IPS-18c (cell line): Measurements from ENCODE around the gene ELK3.
A peak's percentile ranks its signal among the peaks of the same experiment; 100 is the strongest.
"Not testable (repeated sequence)": the region's sequence is repeated elsewhere in the genome, so short reads cannot be mapped to it uniquely, and the experiment has no call there.

ENCODE experiments used
- H3K4me3 ChIP-seq: 2 replicates; pipeline ENCODE4 v1.7.0; 2013; ENCODE audit warnings: low read depth, mild to moderate bottlenecking, low read length, moderate library complexity; ENCODE audit not compliant: insufficient read depth
- H3K9me3 ChIP-seq: one replicate; pipeline ENCODE4 v1.6.1; 2013; ENCODE audit warnings: mild to moderate bottlenecking, low read length, moderate library complexity; ENCODE audit not compliant: control insufficient read depth, insufficient read depth

The ELK3 gene

DNA sequence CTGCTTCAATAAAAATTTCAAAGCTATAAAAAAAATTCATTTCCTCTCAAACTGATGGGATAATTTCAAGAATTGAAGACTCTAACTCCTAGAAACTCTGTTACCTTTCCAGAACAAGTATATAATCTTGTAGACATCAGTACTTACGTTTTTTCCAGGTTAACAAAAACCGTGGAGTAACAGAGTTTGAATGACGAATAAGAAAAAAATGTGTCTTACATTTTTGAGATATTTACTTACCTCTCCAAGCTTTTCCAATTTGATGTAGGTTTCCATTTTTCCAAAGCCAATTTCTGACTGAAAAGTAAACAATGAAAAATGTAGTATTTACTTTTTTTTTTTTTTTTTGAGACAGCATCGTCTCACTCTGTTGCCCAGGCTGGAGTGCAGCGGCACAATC, 105.9 kb downstream of the ELK3 start:
- H3K4me3 ChIP-seq = no peak overlapping the region
- no peaks in the 10 kb centered on the region for H3K9me3 ChIP-seq

DNA sequence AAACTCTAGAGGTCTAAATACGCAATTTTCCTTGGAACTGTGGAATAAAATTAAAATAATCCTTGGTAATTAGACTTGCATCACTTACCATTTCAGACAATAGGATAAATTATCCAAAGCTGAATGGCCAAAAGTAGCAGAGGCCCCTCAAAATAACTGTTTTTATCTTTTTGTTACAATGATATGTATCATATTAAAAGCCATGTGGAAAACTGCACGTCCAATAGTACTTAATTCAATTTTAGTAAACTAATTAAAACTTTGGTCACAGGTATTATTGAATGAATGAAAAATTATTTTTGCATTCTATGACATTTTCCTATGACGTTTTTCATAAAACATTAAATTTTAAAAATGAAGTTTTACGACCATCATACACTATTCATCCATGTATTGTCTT, 107.6 kb downstream of the ELK3 start:
- no peak overlapping the region for H3K4me3 ChIP-seq
- H3K9me3 ChIP-seq = no peaks in the 10 kb centered on the region

DNA sequence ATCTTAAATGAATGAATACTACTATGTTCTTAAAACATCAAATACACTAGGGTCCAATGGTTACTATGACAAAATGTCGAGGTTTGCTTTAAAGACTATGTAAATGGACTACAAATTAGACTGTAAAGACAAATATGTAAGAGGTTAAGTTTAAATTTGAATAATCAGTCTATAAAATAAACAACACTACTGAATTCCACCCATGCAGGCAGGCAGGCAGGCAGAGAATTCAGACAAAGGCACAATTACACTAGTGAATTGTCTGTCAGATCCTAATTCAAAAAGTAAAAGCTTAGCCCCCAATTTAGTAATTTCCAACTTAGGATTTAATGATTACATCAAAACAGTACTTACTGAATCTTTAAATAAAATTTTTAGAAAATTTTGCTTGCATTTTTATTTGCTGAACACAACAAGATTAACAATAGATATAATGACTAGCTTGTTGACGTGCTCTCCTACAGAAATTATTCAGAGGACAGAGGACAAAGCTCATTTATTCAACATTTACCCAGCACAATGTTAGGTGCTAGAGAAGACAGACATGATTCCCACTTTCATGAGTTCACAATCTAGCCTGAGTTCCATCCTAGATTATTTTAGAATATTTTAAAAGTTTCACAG, 108.6 kb downstream of the ELK3 start:
- no peak overlapping the region for H3K4me3 ChIP-seq
- no peaks in the 10 kb centered on the region for H3K9me3 ChIP-seq

- Histone ChIP-seq H3K9me3 (no peaks in the 10 kb centered on the region), H3K4me3 (no peak overlapping the region)
Observed at GRCh38 chr12:96303653-96304052, 109.5 kb downstream of the ELK3 start.

DNA sequence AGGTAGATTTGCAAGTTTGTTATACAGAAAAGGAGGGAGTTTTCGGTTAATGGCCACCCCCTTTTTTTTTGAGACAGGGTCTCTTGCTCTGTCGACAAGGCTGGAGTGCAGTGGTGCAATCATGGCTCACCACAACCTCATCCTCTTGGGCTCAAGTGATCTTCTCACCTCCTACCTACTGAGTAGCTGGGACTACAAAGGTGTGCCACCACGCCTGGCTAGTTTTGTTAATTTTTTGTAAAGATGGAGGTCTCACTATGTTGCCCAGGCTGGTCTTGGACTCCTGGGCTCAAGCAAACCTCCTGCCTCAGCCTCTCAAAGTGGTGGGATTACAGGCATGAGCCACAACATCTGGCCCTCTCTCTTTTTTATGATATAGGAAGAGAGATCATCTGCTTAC, 111.5 kb downstream of the ELK3 start:
- H3K9me3 ChIP-seq = no peaks in the 10 kb centered on the region
- H3K4me3 ChIP-seq = no peak overlapping the region

DNA sequence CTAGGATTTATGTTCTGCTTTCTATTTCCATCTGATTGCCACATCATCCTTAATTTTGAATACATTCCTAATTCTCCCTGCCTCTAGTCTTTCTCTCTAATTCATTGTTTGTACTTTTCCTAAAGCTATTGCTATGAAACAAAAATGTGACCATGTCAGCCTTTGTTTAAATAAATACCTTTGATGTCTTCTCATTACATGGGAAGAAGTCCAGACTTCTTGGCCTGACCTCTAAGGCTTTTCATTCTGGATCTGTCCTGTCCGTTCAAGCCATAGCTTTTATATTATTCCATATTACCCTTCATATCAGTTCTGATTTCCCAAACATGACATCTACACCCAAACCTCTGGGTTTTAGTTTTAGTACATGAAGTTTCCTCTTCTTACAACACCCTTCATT, 114.7 kb downstream of the ELK3 start:
- no peaks in the 10 kb centered on the region for H3K9me3 ChIP-seq
- no peak overlapping the region for H3K4me3 ChIP-seq

DNA sequence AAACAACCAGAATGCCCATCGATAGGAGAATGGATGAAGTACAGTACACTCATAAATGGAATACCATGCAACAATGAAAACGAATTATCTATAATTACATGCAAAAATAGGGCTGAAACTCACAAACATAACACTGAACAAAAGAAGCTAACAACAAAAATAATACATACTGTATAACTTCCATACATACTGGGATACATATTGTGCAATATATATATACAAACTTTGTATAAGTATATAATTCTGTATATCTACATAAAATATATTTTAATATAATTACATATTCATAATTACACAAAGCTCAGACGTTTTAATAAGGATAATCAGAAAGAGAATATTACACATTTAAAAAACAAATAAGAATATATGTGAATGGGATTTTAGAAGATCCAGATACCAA, 115.9 kb downstream of the ELK3 start:
- H3K9me3 ChIP-seq = no peaks in the 10 kb centered on the region
- no peak overlapping the region for H3K4me3 ChIP-seq

DNA sequence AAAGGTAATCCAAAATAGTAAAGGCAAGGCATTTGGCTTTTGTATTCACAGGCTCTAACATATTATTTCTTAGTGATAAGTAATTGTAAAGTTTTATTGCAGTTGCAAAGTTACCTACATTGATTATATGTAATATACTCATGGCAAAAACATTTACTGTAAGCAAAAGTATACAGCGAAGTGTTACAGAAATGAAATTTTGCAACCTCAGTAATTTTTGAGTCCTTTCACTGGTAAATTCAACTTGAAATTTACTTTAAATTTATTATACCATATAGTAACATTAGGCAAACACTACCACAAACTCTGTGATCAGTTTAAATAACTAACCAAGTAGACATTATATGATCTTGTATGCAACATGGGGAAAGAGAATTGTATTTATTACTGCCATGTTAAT, 117.0 kb downstream of the ELK3 start:
- no peak overlapping the region for H3K4me3 ChIP-seq

DNA sequence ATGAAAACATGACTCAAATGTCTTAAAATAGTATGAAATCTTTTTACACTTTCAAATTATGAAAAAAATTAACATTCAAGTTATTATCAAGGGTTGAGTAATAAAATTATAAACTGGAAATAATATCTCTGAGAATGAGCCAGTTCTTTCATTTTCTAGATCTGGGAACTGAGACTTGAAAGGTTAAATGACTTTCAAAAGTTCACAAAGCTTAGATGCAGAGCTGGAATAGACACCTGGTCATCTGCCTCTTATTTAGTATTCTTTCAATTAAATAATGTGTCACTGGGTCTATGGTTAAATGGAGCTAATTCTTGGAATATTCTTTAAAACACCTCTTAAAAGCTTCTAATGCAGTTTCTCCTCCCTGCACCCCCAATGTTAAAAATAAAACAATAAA, 119.4 kb downstream of the ELK3 start:
- Histone ChIP-seq H3K9me3 (no peaks in the 10 kb centered on the region), H3K4me3 (no peak overlapping the region)

More for the DNA sequence above, 117.0 kb downstream of the ELK3 start:
- H3K9me3 ChIP-seq = no peaks in the 10 kb centered on the region

DNA sequence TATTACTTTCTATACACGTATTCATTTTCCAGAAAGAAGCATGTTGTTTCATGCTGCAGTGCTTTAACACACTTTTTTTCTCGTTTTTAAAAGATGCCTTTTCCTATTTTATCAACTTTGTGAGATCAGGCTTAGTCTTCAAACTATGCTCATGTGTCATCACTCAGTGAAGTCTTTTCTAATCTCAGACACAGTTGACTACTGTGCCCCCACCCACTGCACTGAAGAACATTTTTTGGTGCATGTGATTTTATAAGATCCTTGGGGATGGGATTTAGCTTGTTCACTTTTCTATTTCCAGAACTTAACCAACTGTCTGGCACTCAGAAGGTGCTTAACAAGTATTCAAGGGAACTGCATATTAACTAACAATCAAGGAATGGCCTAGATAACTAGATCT, 120.5 kb downstream of the ELK3 start:
- Histone ChIP-seq H3K4me3 (no peak overlapping the region), H3K9me3 (no peaks in the 10 kb centered on the region)

GRCh38 chr12:96315741-96316481, 121.7 kb downstream of the ELK3 start:
- H3K4me3 ChIP-seq = peak overlapping the region; percentile 44; the same call in 1 of the 2 replicates
- H3K9me3 ChIP-seq = not testable (repeated sequence)

GRCh38 chr12:96317801-96318200, 123.6 kb downstream of the ELK3 start:
- H3K4me3 ChIP-seq = not testable (repeated sequence)

More at GRCh38 chr12:96317801-96318200, 123.6 kb downstream of the ELK3 start:
- not testable (repeated sequence) for H3K9me3 ChIP-seq
